Measurements from ENCODE around the gene TCP11L2. TPM values are rescaled to one million over a fixed set of nuclear protein-coding genes. Genes with fewer than 3 reads are reported as not detected.
A peak's percentile ranks its signal among the peaks of the same experiment; 100 is the strongest.

TCP11L2 gene
- total and polyA plus RNA-seq, 2 of the 13 experiments (the other 11 are each of a cell fraction or from before 2014, with no cell fraction given): 4.6 to 24.1 TPM

- TF ChIP-seq, protein P1, sequence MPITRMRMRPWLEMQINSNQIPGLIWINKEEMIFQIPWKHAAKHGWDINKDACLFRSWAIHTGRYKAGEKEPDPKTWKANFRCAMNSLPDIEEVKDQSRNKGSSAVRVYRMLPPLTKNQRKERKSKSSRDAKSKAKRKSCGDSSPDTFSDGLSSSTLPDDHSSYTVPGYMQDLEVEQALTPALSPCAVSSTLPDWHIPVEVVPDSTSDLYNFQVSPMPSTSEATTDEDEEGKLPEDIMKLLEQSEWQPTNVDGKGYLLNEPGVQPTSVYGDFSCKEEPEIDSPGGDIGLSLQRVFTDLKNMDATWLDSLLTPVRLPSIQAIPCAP (CRISPR knock-in tag; IDR thresholded peaks at IDR 0.05; ENCODE audit: low read depth): no peak
- TF ChIP-seq, protein P2, sequence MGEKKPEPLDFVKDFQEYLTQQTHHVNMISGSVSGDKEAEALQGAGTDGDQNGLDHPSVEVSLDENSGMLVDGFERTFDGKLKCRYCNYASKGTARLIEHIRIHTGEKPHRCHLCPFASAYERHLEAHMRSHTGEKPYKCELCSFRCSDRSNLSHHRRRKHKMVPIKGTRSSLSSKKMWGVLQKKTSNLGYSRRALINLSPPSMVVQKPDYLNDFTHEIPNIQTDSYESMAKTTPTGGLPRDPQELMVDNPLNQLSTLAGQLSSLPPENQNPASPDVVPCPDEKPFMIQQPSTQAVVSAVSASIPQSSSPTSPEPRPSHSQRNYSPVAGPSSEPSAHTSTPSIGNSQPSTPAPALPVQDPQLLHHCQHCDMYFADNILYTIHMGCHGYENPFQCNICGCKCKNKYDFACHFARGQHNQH (CRISPR knock-in tag; IDR thresholded peaks at IDR 0.05): peak; percentile 84; the same call in 1 of the 2 replicates
- TF ChIP-seq, protein P3, sequence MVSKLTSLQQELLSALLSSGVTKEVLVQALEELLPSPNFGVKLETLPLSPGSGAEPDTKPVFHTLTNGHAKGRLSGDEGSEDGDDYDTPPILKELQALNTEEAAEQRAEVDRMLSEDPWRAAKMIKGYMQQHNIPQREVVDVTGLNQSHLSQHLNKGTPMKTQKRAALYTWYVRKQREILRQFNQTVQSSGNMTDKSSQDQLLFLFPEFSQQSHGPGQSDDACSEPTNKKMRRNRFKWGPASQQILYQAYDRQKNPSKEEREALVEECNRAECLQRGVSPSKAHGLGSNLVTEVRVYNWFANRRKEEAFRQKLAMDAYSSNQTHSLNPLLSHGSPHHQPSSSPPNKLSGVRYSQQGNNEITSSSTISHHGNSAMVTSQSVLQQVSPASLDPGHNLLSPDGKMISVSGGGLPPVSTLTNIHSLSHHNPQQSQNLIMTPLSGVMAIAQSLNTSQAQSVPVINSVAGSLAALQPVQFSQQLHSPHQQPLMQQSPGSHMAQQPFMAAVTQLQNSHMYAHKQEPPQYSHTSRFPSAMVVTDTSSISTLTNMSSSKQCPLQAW (CRISPR knock-in tag; IDR thresholded peaks at IDR 0.05): peak; percentile 94
- TF ChIP-seq TARDBP (CRISPR knock-in tag; IDR thresholded peaks at IDR 0.05): peak; percentile 75; the same call in 1 of the 2 replicates
- TF ChIP-seq ZNF792 (CRISPR knock-in tag; IDR thresholded peaks at IDR 0.05): peak; percentile 72; the same call in 1 of the 2 replicates
- TF ChIP-seq KDM1A (CRISPR knock-in tag; IDR thresholded peaks at IDR 0.05): peak; percentile 98
- peak; percentile 60; the same call in 1 of the 2 replicates for TF ChIP-seq GATAD1 (CRISPR knock-in tag; IDR thresholded peaks at IDR 0.05)
- no peak for TF ChIP-seq ZNF839 (CRISPR knock-in tag; IDR thresholded peaks at IDR 0.05; ENCODE audit: borderline replicate concordance)
- TF ChIP-seq, protein P4, sequence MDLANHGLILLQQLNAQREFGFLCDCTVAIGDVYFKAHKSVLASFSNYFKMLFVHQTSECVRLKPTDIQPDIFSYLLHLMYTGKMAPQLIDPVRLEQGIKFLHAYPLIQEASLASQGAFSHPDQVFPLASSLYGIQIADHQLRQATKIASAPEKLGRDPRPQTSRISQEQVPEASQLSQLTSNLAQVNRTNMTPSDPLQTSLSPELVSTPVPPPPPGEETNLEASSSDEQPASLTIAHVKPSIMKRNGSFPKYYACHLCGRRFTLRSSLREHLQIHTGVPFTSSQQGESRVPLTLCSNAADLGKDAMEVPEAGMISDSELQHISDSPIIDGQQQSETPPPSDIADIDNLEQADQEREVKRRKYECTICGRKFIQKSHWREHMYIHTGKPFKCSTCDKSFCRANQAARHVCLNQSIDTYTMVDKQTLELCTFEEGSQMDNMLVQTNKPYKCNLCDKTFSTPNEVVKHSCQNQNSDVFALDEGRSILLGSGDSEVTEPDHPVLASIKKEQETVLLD (CRISPR knock-in tag; IDR thresholded peaks at IDR 0.05; ENCODE audit: low read depth): no peak
- TF ChIP-seq HNRNPL (IDR thresholded peaks at IDR 0.05; ENCODE audit: low read depth, low read length): no peak
- peak; percentile 90 for TF ChIP-seq NCOA2 (CRISPR knock-in tag; IDR thresholded peaks at IDR 0.05)
- peak; percentile 89 for TF ChIP-seq MBD4 (IDR thresholded peaks at IDR 0.05; ENCODE audit: borderline replicate concordance, low read length)
- TF ChIP-seq SOX6 (IDR thresholded peaks at IDR 0.05): no peak
- TF ChIP-seq SOX6 (CRISPR knock-in tag; IDR thresholded peaks at IDR 0.05): peak; percentile 99
- peak; percentile 75; the same call in 1 of the 2 replicates for TF ChIP-seq SIX4 (CRISPR knock-in tag; IDR thresholded peaks at IDR 0.05)
- TF ChIP-seq IRF2 (CRISPR knock-in tag; IDR thresholded peaks at IDR 0.05): peak; percentile 64; the same call in 1 of the 2 replicates
- peak; percentile 63 for TF ChIP-seq TFE3 (CRISPR knock-in tag; IDR thresholded peaks at IDR 0.05)
- TF ChIP-seq FOXA1 (IDR thresholded peaks at IDR 0.05): peak; percentile 92
- TF ChIP-seq FOXA1 (CRISPR knock-in tag; IDR thresholded peaks at IDR 0.05): peak; percentile 94
- no peak for TF ChIP-seq HOXA9 (CRISPR knock-in tag; IDR thresholded peaks at IDR 0.05; ENCODE audit: borderline replicate concordance)
- TF ChIP-seq TCF12 (IDR thresholded peaks at IDR 0.05): no peak
- TF ChIP-seq TCF12 (CRISPR knock-in tag; IDR thresholded peaks at IDR 0.05): peak; percentile 80; the same call in 1 of the 2 replicates
- peak; percentile 98 for TF ChIP-seq RARA (CRISPR knock-in tag; IDR thresholded peaks at IDR 0.05)
- no peak for TF ChIP-seq ZNF10 (CRISPR knock-in tag; IDR thresholded peaks at IDR 0.05; ENCODE audit: borderline replicate concordance, low read depth)
- peak; percentile 83 for TF ChIP-seq SKI (IDR thresholded peaks at IDR 0.05; ENCODE audit: partially characterized antibody)
- TF ChIP-seq ZNF337 (CRISPR knock-in tag; IDR thresholded peaks at IDR 0.05; ENCODE audit: borderline replicate concordance, low read depth): no peak
- peak; percentile 86 for TF ChIP-seq SAP130 (CRISPR knock-in tag; IDR thresholded peaks at IDR 0.05; ENCODE audit: low read depth)
Measured at GRCh38 chr12:106282457-106283097, 20.0 kb upstream of the TCP11L2 start (continued).
